Liver (tissue), 9 donors: Measurements from ENCODE around the gene TSPAN8. TPM values are rescaled to one million over a fixed set of nuclear protein-coding genes. Genes with fewer than 3 reads are reported as not detected.
"Not testable (repeated sequence)": the region's sequence is repeated elsewhere in the genome, so short reads cannot be mapped to it uniquely, and the experiment has no call there.

Experiments
- DNase-seq: peaks from one replicate; pipeline ENCODE4 v3.0.0-alpha.2; 2017; ENCODE audit warnings: low spot score
- H3K27ac ChIP-seq, 2 donors: one replicate each; pipeline ENCODE4 v1.7.0; 2013; ENCODE audit warnings: inconsistent platforms in 2 of 2, low read length in 2 of 2, control low read depth in 1 of 2, low read depth in 1 of 2, mild to moderate bottlenecking in 1 of 2
- H3K27me3 ChIP-seq, 4 donors: one replicate each; pipeline versions ENCODE4 v1.6.1 to v1.7.0; 2013; ENCODE audit warnings: low read length in 3 of 4, inconsistent platforms in 1 of 4, mild to moderate bottlenecking in 1 of 4, moderate library complexity in 1 of 4; ENCODE audit not compliant: control insufficient read depth in 4 of 4, insufficient read depth in 4 of 4
- H3K36me3 ChIP-seq, 4 donors: one replicate each; pipeline versions ENCODE4 v1.6.1 to v1.7.0; 2013; ENCODE audit warnings: low read length in 3 of 4, mild to moderate bottlenecking in 3 of 4, low read depth in 1 of 4, moderate library complexity in 1 of 4; ENCODE audit not compliant: control insufficient read depth in 4 of 4, insufficient read depth in 3 of 4
- H3K4me1 ChIP-seq, 4 donors: one replicate each; pipeline versions ENCODE4 v1.6.1 to v1.7.0; 2013; ENCODE audit warnings: low read length in 3 of 4, mild to moderate bottlenecking in 3 of 4, moderate library complexity in 1 of 4; ENCODE audit not compliant: control insufficient read depth in 4 of 4, insufficient read depth in 4 of 4
- H3K4me3 ChIP-seq, 3 donors: one replicate each; pipeline versions ENCODE4 v1.6.1 to v1.7.0; 2013; ENCODE audit warnings: low read length in 3 of 3, control low read depth in 1 of 3, low read depth in 1 of 3, mild to moderate bottlenecking in 1 of 3
- H3K9ac ChIP-seq, 2 donors: one replicate each; pipeline ENCODE4 v1.7.0; 2013; ENCODE audit warnings: low read length in 2 of 2, mild to moderate bottlenecking in 2 of 2, moderate library complexity in 2 of 2, control low read depth in 1 of 2, low read depth in 1 of 2
- H3K9me3 ChIP-seq, 4 donors: one replicate each; pipeline versions ENCODE4 v1.6.1 to v1.7.0; 2013; ENCODE audit warnings: low read length in 3 of 4; ENCODE audit not compliant: control insufficient read depth in 4 of 4
- ATF3 ChIP-seq: IDR thresholded peaks from 2 replicates; pipeline ENCODE4 v1.6.1; 2016; ENCODE audit warnings: antibody characterized with exemption
- EGR1 ChIP-seq, 2 donors: IDR thresholded peaks; 2 replicates each; pipeline ENCODE4 v1.6.1; 2016 to 2018; ENCODE audit warnings: antibody characterized with exemption in 2 of 2, low read depth in 2 of 2
- FOXA1 ChIP-seq: IDR thresholded peaks from 2 replicates; pipeline ENCODE4 v1.6.1; 2016; ENCODE audit warnings: antibody characterized with exemption
- FOXA2 ChIP-seq: IDR thresholded peaks from 2 replicates; pipeline ENCODE4 v1.6.1; 2016; ENCODE audit warnings: antibody characterized with exemption
- HNF4A ChIP-seq, 2 donors: conservative IDR thresholded peaks; 2 replicates each; pipeline ENCODE4 v1.6.1; 2016; ENCODE audit warnings: antibody characterized with exemption in 2 of 2, mild to moderate bottlenecking in 2 of 2
- HNF4G ChIP-seq: IDR thresholded peaks from 2 replicates; pipeline ENCODE4 v1.6.1; 2016; ENCODE audit warnings: antibody characterized with exemption
- JUND ChIP-seq, 2 donors: IDR thresholded peaks; 2 replicates each; pipeline ENCODE4 v1.6.1; 2016; ENCODE audit warnings: antibody characterized with exemption in 2 of 2
- MAX ChIP-seq: IDR thresholded peaks from 2 replicates; pipeline ENCODE4 v1.6.1; 2016; ENCODE audit warnings: antibody characterized with exemption
- NR2F2 ChIP-seq: IDR thresholded peaks from 2 replicates; pipeline ENCODE4 v1.6.1; 2016; ENCODE audit warnings: antibody characterized with exemption
- RAD21 ChIP-seq, 2 donors: IDR thresholded peaks; 2 replicates each; pipeline ENCODE4 v1.6.1; 2016; ENCODE audit warnings: antibody characterized with exemption in 2 of 2, mild to moderate bottlenecking in 2 of 2
- RXRA ChIP-seq, 2 donors: IDR thresholded peaks; 2 replicates each; pipeline ENCODE4 v1.6.1; 2017 to 2018; ENCODE audit warnings: antibody characterized with exemption in 2 of 2, mild to moderate bottlenecking in 1 of 2
- SP1 ChIP-seq: IDR thresholded peaks from 2 replicates; pipeline ENCODE4 v1.6.1; 2018; ENCODE audit warnings: antibody characterized with exemption, mild to moderate bottlenecking
- TAF1 ChIP-seq: conservative IDR thresholded peaks from 2 replicates; pipeline ENCODE4 v1.6.1; 2016; ENCODE audit warnings: antibody characterized with exemption, mild to moderate bottlenecking
- YY1 ChIP-seq: IDR thresholded peaks from 2 replicates; pipeline ENCODE4 v1.6.1; 2016; ENCODE audit warnings: antibody characterized with exemption, mild to moderate bottlenecking
- WGBS: extraction: QIAGEN DNeasy Blood & Tissue Kit; methylation state at CpG from one replicate; pipeline ENCODE4 v1.1.7; 2013; 5-methylcytosine and 5-hydroxymethylcytosine counted together
- polyA plus RNA-seq, 2 donors: library from polyadenylated mRNA; stranded (reverse) in 1 of 2; unstranded in 1 of 2; fragments of 200-250 nt in 1 of 2; fragments of >200 nt in 1 of 2; fragmentation: Nextera tagmentation in 1 of 2; extraction: Ambion mirVana in 1 of 2; gene quantifications; one replicate each; pipeline versions ENCODE4 v1.2.1 to v1.2.3, GENCODE V29; 2013 to 2015
- total RNA-seq, 2 donors: library from RNA; depleted of rRNA; stranded (reverse); fragments of >200 nt; gene quantifications; one replicate each; pipeline ENCODE4 v1.2.3, GENCODE V29; 2014
- TF ChIP-seq, protein P1 (sequence below): IDR thresholded peaks from 2 replicates; pipeline ENCODE4 v1.6.1; 2016; ENCODE audit warnings: antibody characterized with exemption, mild to moderate bottlenecking
- TF ChIP-seq, protein P2 (sequence below): IDR thresholded peaks from 2 replicates; pipeline ENCODE4 v1.6.1; 2016; ENCODE audit warnings: antibody characterized with exemption
- donor health status: healthy.
- donor health status: healthy.
- donor health status: healthy.
- donor health status: healthy.
- donor health status: healthy.

TSPAN8 gene
- total and polyA plus RNA-seq, 4 donors = 0.65 to 9.3 (median 5.2) TPM

- not testable (repeated sequence) for H3K27me3 ChIP-seq, H3K4me3 ChIP-seq, H3K36me3 ChIP-seq, H3K4me1 ChIP-seq, DNase-seq, H3K9me3 ChIP-seq, H3K9ac ChIP-seq, H3K27ac ChIP-seq
- TF ChIP-seq HNF4A (conservative IDR thresholded peaks at IDR 0.05) = peak; percentile 21 to 41
- WGBS = 65% methylated on average over 5 of the region's 5 CpGs
These were observed 7.8 kb downstream of the TSPAN8 start for GRCh38 chr12:71150041-71150440.

GRCh38 chr12:71144682-71145081 is 13.1 kb downstream of the TSPAN8 start:
- no peaks in the 10 kb centered on the region for H3K27me3 ChIP-seq
- 81% methylated on average over 1 of the region's 1 CpG for WGBS
- DNase-seq = no peak
- no peak overlapping the region for H3K27ac ChIP-seq
- H3K9ac ChIP-seq = no peak overlapping the region
- no peak for TF ChIP-seq TAF1
- TF ChIP-seq RXRA (IDR thresholded peaks at IDR 0.05) = no peak
- TF ChIP-seq, protein P1, sequence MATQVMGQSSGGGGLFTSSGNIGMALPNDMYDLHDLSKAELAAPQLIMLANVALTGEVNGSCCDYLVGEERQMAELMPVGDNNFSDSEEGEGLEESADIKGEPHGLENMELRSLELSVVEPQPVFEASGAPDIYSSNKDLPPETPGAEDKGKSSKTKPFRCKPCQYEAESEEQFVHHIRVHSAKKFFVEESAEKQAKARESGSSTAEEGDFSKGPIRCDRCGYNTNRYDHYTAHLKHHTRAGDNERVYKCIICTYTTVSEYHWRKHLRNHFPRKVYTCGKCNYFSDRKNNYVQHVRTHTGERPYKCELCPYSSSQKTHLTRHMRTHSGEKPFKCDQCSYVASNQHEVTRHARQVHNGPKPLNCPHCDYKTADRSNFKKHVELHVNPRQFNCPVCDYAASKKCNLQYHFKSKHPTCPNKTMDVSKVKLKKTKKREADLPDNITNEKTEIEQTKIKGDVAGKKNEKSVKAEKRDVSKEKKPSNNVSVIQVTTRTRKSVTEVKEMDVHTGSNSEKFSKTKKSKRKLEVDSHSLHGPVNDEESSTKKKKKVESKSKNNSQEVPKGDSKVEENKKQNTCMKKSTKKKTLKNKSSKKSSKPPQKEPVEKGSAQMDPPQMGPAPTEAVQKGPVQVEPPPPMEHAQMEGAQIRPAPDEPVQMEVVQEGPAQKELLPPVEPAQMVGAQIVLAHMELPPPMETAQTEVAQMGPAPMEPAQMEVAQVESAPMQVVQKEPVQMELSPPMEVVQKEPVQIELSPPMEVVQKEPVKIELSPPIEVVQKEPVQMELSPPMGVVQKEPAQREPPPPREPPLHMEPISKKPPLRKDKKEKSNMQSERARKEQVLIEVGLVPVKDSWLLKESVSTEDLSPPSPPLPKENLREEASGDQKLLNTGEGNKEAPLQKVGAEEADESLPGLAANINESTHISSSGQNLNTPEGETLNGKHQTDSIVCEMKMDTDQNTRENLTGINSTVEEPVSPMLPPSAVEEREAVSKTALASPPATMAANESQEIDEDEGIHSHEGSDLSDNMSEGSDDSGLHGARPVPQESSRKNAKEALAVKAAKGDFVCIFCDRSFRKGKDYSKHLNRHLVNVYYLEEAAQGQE = no peak
- TF ChIP-seq RAD21 (IDR thresholded peaks at IDR 0.05) = no peak
- TF ChIP-seq NR2F2 = no peak
- TF ChIP-seq JUND (IDR thresholded peaks at IDR 0.05) = no peak
- no peak for TF ChIP-seq HNF4A (conservative IDR thresholded peaks at IDR 0.05)
- TF ChIP-seq, protein P2, sequence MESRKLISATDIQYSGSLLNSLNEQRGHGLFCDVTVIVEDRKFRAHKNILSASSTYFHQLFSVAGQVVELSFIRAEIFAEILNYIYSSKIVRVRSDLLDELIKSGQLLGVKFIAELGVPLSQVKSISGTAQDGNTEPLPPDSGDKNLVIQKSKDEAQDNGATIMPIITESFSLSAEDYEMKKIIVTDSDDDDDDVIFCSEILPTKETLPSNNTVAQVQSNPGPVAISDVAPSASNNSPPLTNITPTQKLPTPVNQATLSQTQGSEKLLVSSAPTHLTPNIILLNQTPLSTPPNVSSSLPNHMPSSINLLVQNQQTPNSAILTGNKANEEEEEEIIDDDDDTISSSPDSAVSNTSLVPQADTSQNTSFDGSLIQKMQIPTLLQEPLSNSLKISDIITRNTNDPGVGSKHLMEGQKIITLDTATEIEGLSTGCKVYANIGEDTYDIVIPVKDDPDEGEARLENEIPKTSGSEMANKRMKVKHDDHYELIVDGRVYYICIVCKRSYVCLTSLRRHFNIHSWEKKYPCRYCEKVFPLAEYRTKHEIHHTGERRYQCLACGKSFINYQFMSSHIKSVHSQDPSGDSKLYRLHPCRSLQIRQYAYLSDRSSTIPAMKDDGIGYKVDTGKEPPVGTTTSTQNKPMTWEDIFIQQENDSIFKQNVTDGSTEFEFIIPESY = no peak
- no peak for TF ChIP-seq SP1
- no peak for TF ChIP-seq HNF4G
- TF ChIP-seq FOXA2 = no peak
- TF ChIP-seq YY1 = no peak
- no peak for TF ChIP-seq FOXA1
- no peak for TF ChIP-seq MAX
- TF ChIP-seq ATF3 = no peak
- TF ChIP-seq EGR1 (IDR thresholded peaks at IDR 0.05; ENCODE audit: low read depth in 2 of 2) = no peak
- no peak overlapping the region for H3K4me3 ChIP-seq
- no peaks in the 10 kb centered on the region for H3K9me3 ChIP-seq
- no peaks in the 10 kb centered on the region for H3K36me3 ChIP-seq
- H3K4me1 ChIP-seq = peaks cover 0 to 4% (median 2%) of the 10 kb centered on the region in 4 donors
